Liver (tissue), 9 donors: Measurements from ENCODE around the gene ISG15. TPM values are rescaled to one million over a fixed set of nuclear protein-coding genes. Genes with fewer than 3 reads are reported as not detected.
A peak's percentile ranks its signal among the peaks of the same experiment; 100 is the strongest.

Experiments used
- DNase-seq: peaks from one replicate; pipeline ENCODE4 v3.0.0-alpha.2; 2017; ENCODE audit warnings: low spot score
- H3K27ac ChIP-seq, 2 donors: one replicate each; pipeline ENCODE4 v1.7.0; 2013; ENCODE audit warnings: inconsistent platforms in 2 of 2, low read length in 2 of 2, control low read depth in 1 of 2, low read depth in 1 of 2, mild to moderate bottlenecking in 1 of 2
- H3K27me3 ChIP-seq, 4 donors: one replicate each; pipeline versions ENCODE4 v1.6.1 to v1.7.0; 2013; ENCODE audit warnings: low read length in 3 of 4, inconsistent platforms in 1 of 4, mild to moderate bottlenecking in 1 of 4, moderate library complexity in 1 of 4; ENCODE audit not compliant: control insufficient read depth in 4 of 4, insufficient read depth in 4 of 4
- H3K36me3 ChIP-seq, 4 donors: one replicate each; pipeline versions ENCODE4 v1.6.1 to v1.7.0; 2013; ENCODE audit warnings: low read length in 3 of 4, mild to moderate bottlenecking in 3 of 4, low read depth in 1 of 4, moderate library complexity in 1 of 4; ENCODE audit not compliant: control insufficient read depth in 4 of 4, insufficient read depth in 3 of 4
- H3K4me1 ChIP-seq, 4 donors: one replicate each; pipeline versions ENCODE4 v1.6.1 to v1.7.0; 2013; ENCODE audit warnings: low read length in 3 of 4, mild to moderate bottlenecking in 3 of 4, moderate library complexity in 1 of 4; ENCODE audit not compliant: control insufficient read depth in 4 of 4, insufficient read depth in 4 of 4
- H3K4me3 ChIP-seq, 3 donors: one replicate each; pipeline versions ENCODE4 v1.6.1 to v1.7.0; 2013; ENCODE audit warnings: low read length in 3 of 3, control low read depth in 1 of 3, low read depth in 1 of 3, mild to moderate bottlenecking in 1 of 3
- H3K9ac ChIP-seq, 2 donors: one replicate each; pipeline ENCODE4 v1.7.0; 2013; ENCODE audit warnings: low read length in 2 of 2, mild to moderate bottlenecking in 2 of 2, moderate library complexity in 2 of 2, control low read depth in 1 of 2, low read depth in 1 of 2
- H3K9me3 ChIP-seq, 4 donors: one replicate each; pipeline versions ENCODE4 v1.6.1 to v1.7.0; 2013; ENCODE audit warnings: low read length in 3 of 4; ENCODE audit not compliant: control insufficient read depth in 4 of 4
- EGR1 ChIP-seq, 2 donors: IDR thresholded peaks; 2 replicates each; pipeline ENCODE4 v1.6.1; 2016 to 2018; ENCODE audit warnings: antibody characterized with exemption in 2 of 2, low read depth in 2 of 2
- FOXA1 ChIP-seq: IDR thresholded peaks from 2 replicates; pipeline ENCODE4 v1.6.1; 2016; ENCODE audit warnings: antibody characterized with exemption
- GABPA ChIP-seq, 2 donors: IDR thresholded peaks in 1 of 2; conservative IDR thresholded peaks in 1 of 2; 2 replicates each; pipeline ENCODE4 v1.6.1; 2016; ENCODE audit warnings: antibody characterized with exemption in 2 of 2, mild to moderate bottlenecking in 1 of 2, moderate library complexity in 1 of 2
- HNF4A ChIP-seq, 2 donors: conservative IDR thresholded peaks; 2 replicates each; pipeline ENCODE4 v1.6.1; 2016; ENCODE audit warnings: antibody characterized with exemption in 2 of 2, mild to moderate bottlenecking in 2 of 2
- NR2F2 ChIP-seq: IDR thresholded peaks from 2 replicates; pipeline ENCODE4 v1.6.1; 2016; ENCODE audit warnings: antibody characterized with exemption
- RAD21 ChIP-seq, 2 donors: IDR thresholded peaks; 2 replicates each; pipeline ENCODE4 v1.6.1; 2016; ENCODE audit warnings: antibody characterized with exemption in 2 of 2, mild to moderate bottlenecking in 2 of 2
- REST ChIP-seq: IDR thresholded peaks from 2 replicates; pipeline ENCODE4 v1.6.1; 2016; ENCODE audit warnings: antibody characterized with exemption, mild to moderate bottlenecking
- ZBTB33 ChIP-seq: IDR thresholded peaks from 2 replicates; pipeline ENCODE4 v1.6.1; 2016; ENCODE audit warnings: antibody characterized with exemption
- WGBS: extraction: QIAGEN DNeasy Blood & Tissue Kit; methylation state at CpG from one replicate; pipeline ENCODE4 v1.1.7; 2013; 5-methylcytosine and 5-hydroxymethylcytosine counted together
- polyA plus RNA-seq, 2 donors: library from polyadenylated mRNA; stranded (reverse) in 1 of 2; unstranded in 1 of 2; fragments of 200-250 nt in 1 of 2; fragments of >200 nt in 1 of 2; fragmentation: Nextera tagmentation in 1 of 2; extraction: Ambion mirVana in 1 of 2; gene quantifications; one replicate each; pipeline versions ENCODE4 v1.2.1 to v1.2.3, GENCODE V29; 2013 to 2015
- total RNA-seq, 2 donors: library from RNA; depleted of rRNA; stranded (reverse); fragments of >200 nt; gene quantifications; one replicate each; pipeline ENCODE4 v1.2.3, GENCODE V29; 2014
- donor health status: healthy.
- donor health status: healthy.
- donor health status: healthy.
- donor health status: healthy.
- donor health status: healthy.

The ISG15 gene
- total and polyA plus RNA-seq, 4 donors: 9.3 to 89.4 (median 56.5) TPM

- peak overlapping the region in 1 of 3 donors; percentile 64 for H3K4me3 ChIP-seq
- 17% methylated on average over 24 of the region's 24 CpGs for WGBS
- no peaks in the 10 kb centered on the region for H3K9me3 ChIP-seq
- H3K4me1 ChIP-seq: peaks cover 8 to 21% (median 14%) of the 10 kb centered on the region in 4 donors
- H3K27me3 ChIP-seq: peaks cover 0 to 11% (median 4%) of the 10 kb centered on the region in 4 donors
- H3K36me3 ChIP-seq: peaks cover 0 to 4% (median under 1%) of the 10 kb centered on the region in 4 donors
- peak overlapping the region in 1 of 2 donors; percentile 12 for H3K27ac ChIP-seq
- TF ChIP-seq EGR1 (IDR thresholded peaks at IDR 0.05; ENCODE audit: low read depth in 2 of 2): peak; percentile 55 to 94
- no peak for TF ChIP-seq ZBTB33
- peak; percentile 13 to 74 for TF ChIP-seq HNF4A (conservative IDR thresholded peaks at IDR 0.05)
- TF ChIP-seq NR2F2: no peak
- no peak for TF ChIP-seq FOXA1
- TF ChIP-seq REST: no peak
- peak in 1 of 2 donors; percentile 56 for TF ChIP-seq GABPA (IDR thresholded peaks at IDR 0.05 in 1 of 2, conservative IDR thresholded peaks at IDR 0.05 in 1 of 2)
- H3K9ac ChIP-seq: no peak overlapping the region
- no peak for DNase-seq
Observed at GRCh38 chr1:1058088-1058905, 45.0 kb downstream of the ISG15 start.

GRCh38 chr1:1058921-1059493 is 45.7 kb downstream of the ISG15 start:
- H3K4me1 ChIP-seq: peaks cover 8 to 21% (median 15%) of the 10 kb centered on the region in 4 donors
- TF ChIP-seq GABPA (IDR thresholded peaks at IDR 0.05 in 1 of 2, conservative IDR thresholded peaks at IDR 0.05 in 1 of 2) (no peak), RAD21 (IDR thresholded peaks at IDR 0.05) (no peak)
- no peak for DNase-seq
- H3K27ac ChIP-seq: no peak overlapping the region
- 3% methylated on average over 48 of the region's 48 CpGs for whole genome bisulfite sequencing
- H3K36me3 ChIP-seq: peaks cover 0 to 2% (median 0%) of the 10 kb centered on the region in 4 donors
- H3K9me3 ChIP-seq: no peaks in the 10 kb centered on the region
- peaks cover 0 to 11% (median 4%) of the 10 kb centered on the region in 4 donors for H3K27me3 ChIP-seq
- no peak overlapping the region for H3K9ac ChIP-seq
- peak overlapping the region in 2 of 3 donors; percentile 16 to 64 for H3K4me3 ChIP-seq
